HG02870 (cell line): ENCODE results near the gene BAG1.

Experiments used
- ATAC-seq: cut with Tn5 transposase; IDR thresholded peaks from one replicate; pipeline ENCODE4 v1.9.1; 2021; ENCODE audit warnings: mild to moderate bottlenecking, moderate library complexity; ENCODE audit not compliant: unreplicated experiment

The BAG1 gene

DNA sequence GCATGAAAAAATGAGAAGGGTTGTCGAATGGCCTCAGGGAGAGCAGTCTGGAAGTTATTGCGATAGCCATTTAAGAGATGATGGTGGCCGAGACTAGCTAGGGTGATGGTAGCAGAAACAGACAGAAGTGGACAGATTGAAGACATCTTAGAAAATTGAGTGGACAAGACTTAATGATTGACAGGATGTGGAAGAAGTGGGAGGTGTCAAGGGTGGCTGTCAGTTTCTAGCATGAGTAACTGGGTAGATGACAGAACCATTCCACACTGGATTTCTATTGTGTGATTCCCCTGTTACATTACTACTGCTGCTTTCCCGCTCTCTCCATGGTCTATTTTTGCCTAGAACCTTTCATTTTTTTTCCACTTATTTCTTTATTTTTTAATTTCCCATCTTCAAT, 13.0 kb upstream of the BAG1 start:
- ATAC-seq, result no peak

- no peak for ATAC-seq
Observed at GRCh38 chr9:33273972-33274328, 9.4 kb upstream of the BAG1 start.

DNA sequence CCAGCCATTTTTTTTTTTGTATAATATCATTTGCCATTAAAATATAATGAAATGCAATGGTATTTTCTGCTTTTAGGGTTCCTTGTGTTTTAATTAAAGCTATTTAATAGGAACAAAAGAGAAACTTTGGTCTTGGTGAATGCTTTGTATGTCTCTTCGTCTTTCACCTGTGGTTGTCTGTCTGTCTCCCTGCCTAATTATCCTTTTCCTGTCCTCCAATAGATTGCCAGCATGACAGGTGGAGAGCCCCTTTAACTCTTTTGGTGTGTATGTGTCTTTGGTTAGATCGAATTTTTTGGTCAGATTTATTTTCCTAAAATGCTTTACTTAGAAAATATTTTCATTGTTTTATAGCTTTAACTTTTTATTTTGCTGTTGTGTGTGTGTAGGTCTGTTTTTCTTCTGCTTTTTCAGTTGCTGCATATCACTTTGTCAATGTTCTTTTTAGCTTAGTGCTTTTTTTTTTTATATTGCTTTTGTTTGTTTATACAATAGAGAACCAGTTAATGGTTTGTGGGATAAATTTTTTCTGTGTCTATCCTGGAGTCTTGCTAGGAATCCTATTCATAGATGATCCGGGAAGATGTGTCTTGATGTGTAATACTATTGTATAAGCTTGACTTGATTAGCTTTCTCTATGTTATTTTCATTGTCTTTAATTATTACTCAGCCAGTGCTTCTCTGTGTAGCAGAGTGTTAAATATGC, 8.9 kb upstream of the BAG1 start:
- no peak for ATAC-seq

GRCh38 chr9:33272061-33272460, 7.6 kb upstream of the BAG1 start:
- ATAC-seq, result no peak

- ATAC-seq, result no peak
Observed at GRCh38 chr9:33270146-33270545, 5.6 kb upstream of the BAG1 start.

DNA sequence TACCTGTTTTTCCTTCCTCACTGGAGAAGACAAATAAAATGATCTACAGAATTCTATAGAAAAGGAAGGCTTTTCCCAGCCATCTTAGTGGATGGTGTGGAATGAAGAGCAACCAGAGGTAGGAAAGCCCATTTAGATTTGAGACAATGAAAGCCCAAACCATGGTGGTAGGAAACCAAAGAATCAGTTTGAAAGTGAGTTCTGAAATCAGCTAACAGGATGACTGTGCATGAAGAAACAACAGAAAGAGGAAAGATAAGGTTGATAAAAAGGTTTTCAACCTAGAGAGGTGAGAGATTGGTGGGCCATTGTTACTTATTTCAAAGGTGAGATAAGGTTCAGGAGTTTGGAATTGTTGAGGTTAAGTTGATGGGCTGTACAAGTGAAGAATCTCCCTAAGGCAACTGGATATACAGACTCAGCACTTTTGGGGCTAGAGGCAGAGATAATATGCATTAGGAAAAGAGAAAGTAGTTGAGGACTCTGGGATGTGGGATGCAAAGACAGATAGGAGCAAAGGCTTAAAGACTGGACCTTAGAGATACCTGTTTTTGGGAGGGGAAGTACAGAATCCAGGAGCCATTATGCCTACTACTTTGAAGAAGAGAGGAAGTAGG, 2.8 kb upstream of the BAG1 start:
- no peak for ATAC-seq

DNA sequence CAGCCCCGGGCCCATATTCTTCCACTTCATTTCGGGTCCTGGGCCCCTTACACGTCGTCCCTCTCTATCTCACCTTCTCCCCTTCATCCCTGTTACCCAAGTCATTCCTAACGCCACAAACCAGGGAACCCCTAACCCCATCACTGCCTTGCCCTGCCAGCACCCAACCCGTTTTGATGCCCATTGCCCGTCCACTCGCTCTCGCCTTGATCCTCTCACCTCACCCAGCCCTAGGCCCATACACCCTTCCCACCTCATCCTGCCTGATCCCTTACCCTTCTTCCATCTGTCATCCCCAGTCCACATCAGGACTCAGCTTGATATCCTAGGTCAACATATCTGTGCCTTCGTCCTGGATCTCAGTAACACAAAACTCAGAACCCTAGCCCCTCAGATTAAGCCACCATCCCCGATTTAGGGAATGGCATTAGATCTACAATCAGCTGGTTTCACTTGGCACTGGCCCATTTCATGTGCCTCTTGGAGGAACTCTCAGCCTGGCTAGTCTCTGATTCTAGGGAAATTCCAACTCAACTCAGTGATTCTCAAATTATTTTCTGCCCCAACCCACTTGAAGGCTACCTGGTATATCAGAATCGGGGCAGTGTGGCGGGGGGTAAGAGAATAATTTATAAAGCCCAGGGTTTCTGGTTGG, 830 bp upstream of the BAG1 start:
- ATAC-seq, result no peak

DNA sequence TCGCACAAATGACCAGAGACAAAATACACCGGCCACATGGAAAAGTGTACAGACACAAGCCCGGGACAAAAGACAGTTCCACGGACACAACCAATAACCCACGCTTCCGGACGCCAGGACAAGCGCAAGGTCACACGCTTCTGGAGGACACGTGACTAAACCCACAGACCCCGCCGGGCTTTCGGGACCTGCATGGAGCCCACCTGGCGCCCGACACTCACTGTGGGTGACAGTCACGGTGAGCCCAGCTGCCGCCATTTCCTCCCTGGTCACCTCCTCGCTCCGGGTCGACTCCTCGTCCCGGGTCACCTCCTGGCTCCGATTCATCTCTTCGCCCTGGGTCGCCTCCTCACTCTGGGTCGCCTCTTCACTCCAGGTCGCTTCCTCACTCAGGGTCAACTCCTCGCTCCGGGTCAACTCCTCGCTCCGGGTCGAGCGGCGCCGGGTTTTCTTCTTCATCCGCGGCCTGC, 470 bp downstream of the BAG1 start:
- peak; percentile 28 for ATAC-seq

- ATAC-seq, result no peak
Observed at GRCh38 chr9:33263131-33264002, 1.1 kb downstream of the BAG1 start.

DNA sequence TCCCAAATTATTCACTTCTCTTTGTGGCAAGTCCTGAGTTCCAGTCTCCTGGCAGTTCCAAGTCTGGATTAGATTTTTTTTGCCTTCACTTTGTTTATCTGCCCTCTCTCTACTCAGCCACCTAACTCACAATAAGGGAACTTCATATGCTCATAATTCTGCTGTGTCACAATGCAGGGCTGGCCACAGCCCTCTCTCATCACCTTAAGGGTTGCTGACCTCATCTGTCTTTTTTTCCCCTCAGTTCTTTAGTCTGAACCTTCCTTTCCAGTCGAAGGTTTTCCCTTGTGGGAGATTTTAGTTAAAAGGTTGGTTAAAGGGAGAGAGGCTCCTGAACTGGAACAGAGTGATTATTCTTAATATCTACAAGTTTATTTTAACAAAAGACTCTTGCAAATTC, 4.1 kb downstream of the BAG1 start:
- no peak for ATAC-seq

GRCh38 chr9:33257276-33257675, 7.2 kb downstream of the BAG1 start:
- no peak for ATAC-seq

GRCh38 chr9:33256236-33256635, 8.3 kb downstream of the BAG1 start:
- no peak for ATAC-seq

DNA sequence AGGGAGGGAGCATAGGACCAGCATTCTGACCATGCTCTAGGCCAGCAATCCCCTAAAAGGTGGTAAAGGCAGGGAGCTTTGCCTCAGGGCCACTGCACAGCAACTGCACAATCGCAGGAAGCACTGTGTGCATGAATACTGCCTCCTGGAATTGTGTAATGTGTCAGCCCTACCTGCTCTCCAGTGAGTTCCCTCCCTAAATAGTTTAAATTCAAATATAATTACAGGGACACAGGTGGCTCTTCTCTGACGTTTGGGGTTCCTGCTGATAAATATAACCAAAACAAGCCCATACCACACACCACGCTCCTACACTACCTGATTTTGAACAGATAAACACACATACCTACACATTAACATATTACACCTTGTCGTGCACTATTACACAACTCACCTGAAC, 9.0 kb downstream of the BAG1 start:
- ATAC-seq, result no peak

- no peak for ATAC-seq
Observed at GRCh38 chr9:33255014-33255413, 9.5 kb downstream of the BAG1 start.

GRCh38 chr9:33254211-33254610, 10.3 kb downstream of the BAG1 start:
- ATAC-seq, result no peak

- no peak for ATAC-seq
Observed at GRCh38 chr9:33250458-33250995, 14.0 kb downstream of the BAG1 start.

- ATAC-seq, result peak; percentile 37
Observed at GRCh38 chr9:33249983-33250382, 14.5 kb downstream of the BAG1 start.

- ATAC-seq, result no peak
Observed at GRCh38 chr9:33249087-33249658, 15.3 kb downstream of the BAG1 start.

DNA sequence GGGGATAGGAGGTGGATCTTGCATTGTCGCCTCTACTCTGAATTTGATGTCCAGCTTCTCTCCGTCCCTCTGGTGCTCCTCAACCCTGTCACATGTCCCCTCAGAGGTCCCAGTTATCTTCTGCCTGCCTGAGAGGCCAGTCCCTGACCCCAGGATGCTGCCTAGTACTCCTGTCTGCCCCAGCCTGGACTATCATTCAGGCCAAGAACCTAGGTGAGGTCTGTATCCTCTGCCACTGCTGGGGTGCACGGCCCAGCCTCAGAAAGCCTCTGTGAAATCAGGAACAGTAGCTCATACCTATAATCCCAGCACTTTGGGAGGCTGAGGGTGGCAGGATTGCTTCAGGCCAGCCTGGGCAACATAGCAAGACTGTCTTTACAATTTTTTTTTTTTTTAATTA, 15.9 kb downstream of the BAG1 start:
- no peak for ATAC-seq

DNA sequence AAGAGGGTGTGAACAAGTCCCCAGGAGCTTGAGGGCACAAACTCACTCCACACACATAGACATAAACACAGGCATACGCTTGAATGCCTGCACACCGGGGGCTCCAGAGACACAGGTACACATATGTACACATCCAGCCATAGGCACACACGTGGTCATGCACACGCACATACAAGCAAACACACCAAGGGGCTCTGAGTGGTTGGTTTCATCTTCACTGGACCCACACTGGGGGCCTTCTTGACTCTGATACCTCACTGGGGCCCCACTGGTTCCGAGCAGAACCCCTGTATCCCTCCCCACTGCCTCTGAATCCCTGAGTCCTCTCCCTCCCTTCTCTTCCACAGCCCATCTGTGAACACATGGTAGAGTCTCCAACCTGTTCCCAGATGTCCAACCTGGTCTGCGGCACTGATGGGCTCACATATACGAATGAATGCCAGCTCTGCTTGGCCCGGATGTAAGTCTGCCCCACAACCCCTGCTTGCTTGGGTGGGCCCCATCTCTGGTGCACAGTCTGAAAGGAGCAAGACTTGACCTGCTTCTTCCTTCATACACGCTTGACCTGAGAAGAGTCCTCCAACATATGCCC, 18.1 kb downstream of the BAG1 start:
- no peak for ATAC-seq
